ENCODE data around the gene MARS1.
"Not testable (repeated sequence)": the region's sequence is repeated elsewhere in the genome, so short reads cannot be mapped to it uniquely, and the experiment has no call there.

The MARS1 gene

DNA sequence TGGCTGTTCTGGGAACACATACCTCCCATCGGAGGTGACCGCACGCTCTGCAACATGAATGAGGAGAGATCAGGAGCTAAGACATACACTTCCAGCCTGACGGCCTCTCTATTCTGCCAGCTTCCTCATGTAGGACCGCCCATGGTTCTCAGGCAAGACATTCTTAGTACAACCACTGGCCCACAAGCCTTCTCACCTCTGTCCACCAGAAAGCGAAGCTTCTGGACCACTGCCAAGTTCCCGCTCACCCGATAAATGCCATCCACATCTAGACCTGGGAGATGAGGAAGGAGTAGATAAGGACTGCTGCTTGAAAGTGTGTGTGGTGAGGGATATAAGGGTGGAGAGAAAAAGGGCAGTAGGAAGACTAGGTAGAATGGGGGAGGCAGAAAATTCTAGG is 13.4 kb upstream of the MARS1 start:
- DNase-seq = no peak

DNA sequence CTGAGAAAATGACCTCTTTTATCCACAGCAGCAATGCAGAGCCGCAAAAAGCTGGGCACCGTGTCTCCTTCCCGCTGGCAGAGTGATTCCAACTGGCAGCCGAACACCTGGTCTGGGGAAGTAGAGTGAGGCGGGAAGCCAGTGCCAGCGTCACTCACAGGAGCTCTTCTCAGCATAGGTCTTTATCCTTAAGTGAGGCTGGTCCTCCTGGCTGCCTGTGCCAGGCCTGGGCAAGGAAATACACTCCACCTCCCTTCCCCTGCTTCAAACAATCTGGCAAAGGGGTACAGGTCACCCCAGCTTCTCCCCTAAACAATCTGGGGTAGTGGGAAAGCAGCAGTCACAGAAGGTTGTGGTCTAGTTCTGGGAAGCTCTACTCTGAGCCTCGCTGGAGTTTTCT is 13.0 kb upstream of the MARS1 start:
- DNase-seq = no peak

- DNase-seq = peak; percentile 7
These were observed 12.4 kb upstream of the MARS1 start for GRCh38 chr12:57475271-57476161.

DNA sequence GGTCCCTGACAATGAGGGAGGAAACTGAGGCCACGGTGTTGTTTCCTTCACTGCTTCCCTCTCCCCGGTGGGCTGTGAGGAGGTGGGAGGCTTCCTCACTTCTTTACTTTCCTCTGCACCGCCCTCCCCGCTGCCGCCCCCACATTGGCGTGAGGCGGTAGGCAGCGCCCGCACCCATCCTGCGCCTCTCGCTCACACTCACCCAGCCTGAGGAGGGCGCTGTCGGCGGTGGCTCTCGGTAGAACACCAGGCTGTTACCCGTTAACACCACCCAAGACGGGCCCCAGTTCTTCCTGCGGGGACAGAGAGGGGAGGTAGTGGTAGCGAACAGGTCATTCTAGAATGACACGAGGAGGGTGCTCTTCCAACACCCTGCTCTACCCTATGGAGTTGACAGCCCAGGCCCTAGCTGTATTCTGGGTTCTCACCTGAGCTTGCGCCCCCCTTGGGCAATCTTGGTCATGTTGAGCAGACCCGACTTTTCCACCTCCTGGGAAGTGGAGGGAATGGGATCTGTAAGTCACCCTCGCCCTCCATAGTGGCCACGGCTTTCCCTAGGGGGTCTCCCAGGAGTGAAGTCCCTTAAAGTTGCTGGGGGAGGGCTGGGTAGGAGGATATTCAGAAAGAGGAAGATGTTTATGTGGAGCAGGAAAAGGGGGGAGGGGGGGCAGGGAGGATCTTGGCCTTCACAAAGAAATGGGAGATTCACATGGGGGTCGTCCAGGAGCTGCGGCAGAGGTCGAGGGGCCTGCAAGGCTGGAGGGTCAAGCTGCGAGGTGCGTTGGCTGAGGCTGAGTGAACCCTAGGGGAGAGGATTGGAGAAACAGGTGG is 11.5 kb upstream of the MARS1 start:
- DNase-seq = no peak

GRCh38 chr12:57476993-57477709 is 10.7 kb upstream of the MARS1 start:
- no peak for DNase-seq

- DNase-seq = peak; percentile 38
These were observed 9.9 kb upstream of the MARS1 start for GRCh38 chr12:57477710-57478681.

GRCh38 chr12:57479043-57479375 is 8.9 kb upstream of the MARS1 start:
- DNase-seq = no peak

DNA sequence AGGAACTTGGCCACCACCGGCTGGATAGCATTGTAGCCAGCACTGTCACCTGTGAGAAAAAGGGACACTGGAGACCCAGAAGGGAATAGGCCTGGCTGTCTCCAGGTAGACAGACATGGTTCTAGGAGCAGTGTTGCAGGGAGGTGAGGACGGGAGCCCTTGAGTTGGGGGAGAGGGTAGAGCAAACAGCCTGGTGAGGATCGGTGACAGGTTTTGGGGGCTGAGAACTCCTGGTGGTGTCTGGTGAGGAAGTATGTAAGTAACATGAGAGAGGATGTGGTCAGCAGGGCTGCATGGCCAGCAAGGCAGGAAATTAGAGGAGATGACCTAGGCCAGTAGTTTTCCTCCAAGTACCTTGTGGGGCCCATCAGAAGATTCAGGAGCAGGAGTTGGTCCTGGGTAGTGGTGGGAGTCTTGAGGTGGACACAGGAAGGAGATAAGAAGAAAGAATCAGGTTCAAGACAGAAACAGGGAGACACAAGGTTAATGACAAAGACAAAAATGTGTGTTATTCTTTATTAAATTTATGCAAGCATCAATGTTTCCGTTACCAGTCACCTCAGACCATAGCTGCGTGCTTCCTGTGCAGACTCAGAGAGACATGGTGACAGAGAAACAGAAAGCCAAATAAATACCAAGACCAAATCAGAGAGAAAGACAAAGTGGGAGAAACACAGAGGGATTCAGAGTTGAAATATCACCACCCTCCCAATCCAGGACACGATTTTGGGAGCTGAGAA is 8.3 kb upstream of the MARS1 start, which contains the start of gene ARHGAP9:
TSS of gene ARHGAP9 (minus strand) at position 491 of the 740 bp plus-strand sequence. CDS start at position 31, 460 bp downstream.
- no peak for DNase-seq

GRCh38 chr12:57481671-57482070 is 6.2 kb upstream of the MARS1 start:
- DNase-seq = no peak

GRCh38 chr12:57483466-57483865 is 4.4 kb upstream of the MARS1 start:
- peak; percentile 88 for DNase-seq

DNA sequence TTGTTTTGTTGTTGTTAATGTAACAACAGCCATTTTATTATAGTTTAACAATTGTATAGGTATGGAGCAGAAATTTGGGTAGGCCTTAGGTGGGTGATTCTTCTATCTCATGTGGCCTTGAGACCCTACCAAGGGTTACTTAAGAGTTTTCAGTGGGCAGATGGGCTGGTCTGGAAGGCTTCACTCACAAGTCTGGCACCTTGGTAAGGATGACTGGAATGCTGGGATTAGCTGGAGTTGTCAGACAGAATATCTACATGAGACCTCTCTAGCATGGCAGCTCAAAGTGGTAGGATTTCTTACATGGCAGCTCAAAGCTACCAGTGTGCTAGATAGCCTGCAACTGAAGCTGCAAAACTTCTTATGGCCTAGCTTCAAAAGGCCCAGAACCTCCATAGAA is 2.2 kb upstream of the MARS1 start:
- DNase-seq = no peak

GRCh38 chr12:57487055-57487596 is 742 bp upstream of the MARS1 start:
- DNase-seq = no peak

GRCh38 chr12:57488402-57489156 is 711 bp downstream of the MARS1 start:
- no peak for DNase-seq

- no peak for DNase-seq
These were observed 1.3 kb downstream of the MARS1 start for GRCh38 chr12:57489157-57489641.

DNA sequence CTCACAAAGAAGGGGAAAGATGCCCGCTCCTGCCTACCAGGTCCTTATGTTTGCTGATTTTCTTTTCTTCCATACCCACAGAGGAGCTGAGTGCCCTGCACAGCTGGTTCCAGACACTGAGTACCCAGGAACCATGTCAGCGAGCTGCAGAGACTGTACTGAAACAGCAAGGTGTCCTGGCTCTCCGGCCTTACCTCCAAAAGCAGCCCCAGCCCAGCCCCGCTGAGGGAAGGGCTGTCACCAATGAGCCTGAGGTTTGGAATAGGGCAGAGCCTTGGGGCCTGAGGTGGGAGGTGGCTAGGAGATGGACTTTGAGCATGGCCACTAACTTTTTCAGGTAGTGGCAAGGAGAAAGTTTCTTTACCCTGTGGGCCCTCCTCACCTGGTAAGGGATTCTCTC is 2.3 kb downstream of the MARS1 start:
- no peak for DNase-seq

- DNase-seq = no peak
These were observed 3.8 kb downstream of the MARS1 start for GRCh38 chr12:57491393-57492280.

GRCh38 chr12:57495051-57495701 is 7.3 kb downstream of the MARS1 start:
- DNase-seq = not testable (repeated sequence)

DNA sequence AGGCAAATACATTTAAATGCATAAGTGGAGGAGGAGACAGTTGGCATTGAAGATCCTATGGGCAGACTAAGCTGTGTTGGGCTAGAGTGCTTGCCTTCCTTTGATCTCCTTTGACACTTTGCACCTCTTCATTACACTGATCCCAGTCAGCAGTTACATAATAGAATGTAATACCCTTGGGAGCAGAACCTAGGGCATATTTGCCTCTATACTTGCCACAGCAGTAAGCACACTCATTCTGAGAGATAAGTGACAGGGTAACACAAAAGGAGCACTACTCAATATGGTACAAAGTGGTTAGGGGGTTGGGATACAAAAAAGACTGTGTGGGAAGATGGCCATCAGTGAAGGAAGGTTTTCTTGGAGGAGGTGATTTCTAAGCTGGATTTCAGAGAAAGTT is 9.0 kb downstream of the MARS1 start:
- no peak for DNase-seq

All from kidney glomerular epithelial cell (primary cell).